Karpas-422 (cell line): ENCODE data around the gene CFTR. TPM values are rescaled to one million over a fixed set of nuclear protein-coding genes. Genes with fewer than 3 reads are reported as not detected.

Experiments used
- DNase-seq: peaks from one replicate; pipeline ENCODE4 v3.0.0-alpha.2; 2015
- H2AFZ ChIP-seq: fragments of 200-600 bp; sonication (generic); 2 replicates; pipeline ENCODE4 v1.6.1; 2014; ENCODE audit warnings: antibody characterized with exemption, low read length, mixed read lengths
- H3K27ac ChIP-seq: fragments of 200-600 bp; sonication (generic); 2 replicates; pipeline ENCODE4 v1.5.1; 2014; ENCODE audit warnings: mild to moderate bottlenecking, low read length, moderate library complexity
- H3K27me3 ChIP-seq: fragments of 200-600 bp; sonication (generic); 2 replicates; pipeline ENCODE4 v1.6.1; 2014; ENCODE audit warnings: low read length, mixed read lengths
- H3K36me3 ChIP-seq: fragments of 200-600 bp; sonication (generic); 2 replicates; pipeline ENCODE4 v1.6.1; 2014; ENCODE audit warnings: low read length, mixed read lengths; ENCODE audit not compliant: insufficient read depth
- H3K4me1 ChIP-seq: fragments of 200-600 bp; sonication (generic); 2 replicates; pipeline ENCODE4 v1.6.1; 2014; ENCODE audit warnings: mild to moderate bottlenecking, low read length, mixed read lengths
- H3K4me2 ChIP-seq: fragments of 200-600 bp; sonication (generic); 2 replicates; pipeline ENCODE4 v1.6.1; 2014; ENCODE audit warnings: low read length, low read depth, mild to moderate bottlenecking; ENCODE audit not compliant: poor library complexity, severe bottlenecking
- H3K4me3 ChIP-seq: fragments of 200-600 bp; sonication (generic); 2 replicates; pipeline ENCODE4 v1.5.1; 2014; ENCODE audit warnings: mild to moderate bottlenecking, antibody characterized with exemption, low read length, mixed read lengths
- H3K79me2 ChIP-seq: fragments of 200-600 bp; sonication (generic); 2 replicates; pipeline ENCODE4 v1.6.1; 2014; ENCODE audit warnings: mild to moderate bottlenecking, low read length, mixed read lengths
- H3K9ac ChIP-seq: fragments of 200-600 bp; sonication (generic); 2 replicates; pipeline ENCODE4 v1.6.0; 2014; ENCODE audit warnings: low read length
- H3K9me2 ChIP-seq: fragments of 200-600 bp; sonication (generic), shearing (Covaris generic); replicated peaks from 2 replicates; pipeline ENCODE4 v1.6.0; 2014; ENCODE audit warnings: mild to moderate bottlenecking, low read length, moderate library complexity; ENCODE audit not compliant: insufficient read depth
- H3K9me3 ChIP-seq: fragments of 300-700, 200-600 bp; sonication (generic); 2 replicates; pipeline ENCODE4 v1.6.1; 2014; ENCODE audit warnings: low read length, mixed read lengths
- H4K20me1 ChIP-seq: fragments of 200-600 bp; sonication (generic); 2 replicates; pipeline ENCODE4 v1.6.1; 2014; ENCODE audit warnings: mild to moderate bottlenecking, antibody characterized with exemption, low read length, low read depth; ENCODE audit not compliant: insufficient read depth
- total RNA-seq: library from RNA; depleted of rRNA; stranded (reverse); fragments of >200 nt; shearing (Covaris generic); gene quantifications from 2 replicates; pipeline ENCODE4 v1.2.3, GENCODE V29; 2014; ENCODE audit warnings: low replicate concordance

Gene CFTR
- total RNA-seq, 1 experiment from 2014 or later, result not detected

- Histone ChIP-seq H3K79me2 (no peaks in the 10 kb centered on the region), H3K9me2 (no peaks in the 10 kb centered on the region), H3K36me3 (no peaks in the 10 kb centered on the region), H3K27me3 (no peaks in the 10 kb centered on the region), H4K20me1 (no peaks in the 10 kb centered on the region), H3K4me3 (no peak overlapping the region), H3K4me1 (no peaks in the 10 kb centered on the region), H2AFZ (no peak overlapping the region), H3K27ac (no peak overlapping the region), H3K9ac (no peak overlapping the region), H3K4me2 (no peak overlapping the region), H3K9me3 (no peaks in the 10 kb centered on the region)
- DNase-seq, result no peak
Measured at GRCh38 chr7:117648203-117648866, 168.5 kb downstream of the CFTR start.

- Histone ChIP-seq H2AFZ (no peak overlapping the region), H3K4me2 (no peak overlapping the region), H4K20me1 (no peaks in the 10 kb centered on the region), H3K4me1 (no peaks in the 10 kb centered on the region), H3K27me3 (no peaks in the 10 kb centered on the region), H3K79me2 (no peaks in the 10 kb centered on the region), H3K9me3 (no peaks in the 10 kb centered on the region), H3K4me3 (no peak overlapping the region), H3K36me3 (no peaks in the 10 kb centered on the region), H3K9me2 (no peaks in the 10 kb centered on the region), H3K27ac (no peak overlapping the region), H3K9ac (no peak overlapping the region)
- DNase-seq, result no peak
Measured at GRCh38 chr7:117652943-117653680, 173.3 kb downstream of the CFTR start.

- Histone ChIP-seq H4K20me1 (no peaks in the 10 kb centered on the region), H3K4me2 (no peak overlapping the region), H3K9me2 (no peaks in the 10 kb centered on the region), H3K27ac (no peak overlapping the region), H2AFZ (no peak overlapping the region), H3K4me1 (no peaks in the 10 kb centered on the region), H3K27me3 (no peaks in the 10 kb centered on the region), H3K4me3 (no peak overlapping the region), H3K36me3 (no peaks in the 10 kb centered on the region), H3K9me3 (no peaks in the 10 kb centered on the region), H3K9ac (no peak overlapping the region), H3K79me2 (no peaks in the 10 kb centered on the region)
- DNase-seq, result no peak
Measured at GRCh38 chr7:117654780-117655179, 175.0 kb downstream of the CFTR start.

- no peaks in the 10 kb centered on the region for H3K9me2 ChIP-seq
- H3K4me2 ChIP-seq, result no peak overlapping the region
- no peak overlapping the region for H3K4me3 ChIP-seq
- H4K20me1 ChIP-seq, result no peaks in the 10 kb centered on the region
- no peaks in the 10 kb centered on the region for H3K27me3 ChIP-seq
- H3K27ac ChIP-seq, result no peak overlapping the region
- H3K9ac ChIP-seq, result no peak overlapping the region
- no peaks in the 10 kb centered on the region for H3K9me3 ChIP-seq
- H3K4me1 ChIP-seq, result no peaks in the 10 kb centered on the region
- no peak for DNase-seq
- no peaks in the 10 kb centered on the region for H3K36me3 ChIP-seq
- no peak overlapping the region for H2AFZ ChIP-seq
- no peaks in the 10 kb centered on the region for H3K79me2 ChIP-seq
Measured at GRCh38 chr7:117656806-117657205, 177.0 kb downstream of the CFTR start.

- H3K4me2 ChIP-seq, result no peak overlapping the region
- no peaks in the 10 kb centered on the region for H3K4me1 ChIP-seq
- no peak overlapping the region for H2AFZ ChIP-seq
- H4K20me1 ChIP-seq, result no peaks in the 10 kb centered on the region
- no peak overlapping the region for H3K27ac ChIP-seq
- no peak overlapping the region for H3K9ac ChIP-seq
- H3K4me3 ChIP-seq, result no peak overlapping the region
- H3K79me2 ChIP-seq, result no peaks in the 10 kb centered on the region
- no peaks in the 10 kb centered on the region for H3K9me3 ChIP-seq
- H3K27me3 ChIP-seq, result no peaks in the 10 kb centered on the region
- no peaks in the 10 kb centered on the region for H3K9me2 ChIP-seq
- DNase-seq, result no peak
- no peaks in the 10 kb centered on the region for H3K36me3 ChIP-seq
Measured at GRCh38 chr7:117659531-117660011, 179.7 kb downstream of the CFTR start.

GRCh38 chr7:117661328-117661727, 181.5 kb downstream of the CFTR start:
- Histone ChIP-seq H3K9me3 (no peaks in the 10 kb centered on the region), H3K4me3 (no peak overlapping the region), H3K4me1 (no peaks in the 10 kb centered on the region), H3K4me2 (no peak overlapping the region), H2AFZ (no peak overlapping the region), H3K36me3 (no peaks in the 10 kb centered on the region), H3K27me3 (no peaks in the 10 kb centered on the region), H3K79me2 (no peaks in the 10 kb centered on the region), H4K20me1 (no peaks in the 10 kb centered on the region), H3K27ac (no peak overlapping the region), H3K9ac (no peak overlapping the region), H3K9me2 (no peaks in the 10 kb centered on the region)
- no peak for DNase-seq

GRCh38 chr7:117664047-117664446, 184.2 kb downstream of the CFTR start:
- H3K27ac ChIP-seq, result no peak overlapping the region
- no peaks in the 10 kb centered on the region for H4K20me1 ChIP-seq
- no peak overlapping the region for H3K4me3 ChIP-seq
- no peaks in the 10 kb centered on the region for H3K36me3 ChIP-seq
- no peaks in the 10 kb centered on the region for H3K4me1 ChIP-seq
- DNase-seq, result no peak
- H3K27me3 ChIP-seq, result no peaks in the 10 kb centered on the region
- H3K4me2 ChIP-seq, result no peak overlapping the region
- no peak overlapping the region for H3K9ac ChIP-seq
- no peak overlapping the region for H2AFZ ChIP-seq
- H3K9me2 ChIP-seq, result no peaks in the 10 kb centered on the region
- no peaks in the 10 kb centered on the region for H3K9me3 ChIP-seq
- no peaks in the 10 kb centered on the region for H3K79me2 ChIP-seq

- H2AFZ ChIP-seq, result no peak overlapping the region
- no peaks in the 10 kb centered on the region for H3K36me3 ChIP-seq
- no peak overlapping the region for H3K4me2 ChIP-seq
- no peak overlapping the region for H3K9ac ChIP-seq
- H3K4me1 ChIP-seq, result no peaks in the 10 kb centered on the region
- no peaks in the 10 kb centered on the region for H3K9me3 ChIP-seq
- DNase-seq, result no peak
- H4K20me1 ChIP-seq, result no peaks in the 10 kb centered on the region
- H3K4me3 ChIP-seq, result no peak overlapping the region
- H3K9me2 ChIP-seq, result no peaks in the 10 kb centered on the region
- H3K79me2 ChIP-seq, result no peaks in the 10 kb centered on the region
- H3K27ac ChIP-seq, result no peak overlapping the region
- no peaks in the 10 kb centered on the region for H3K27me3 ChIP-seq
Measured at GRCh38 chr7:117665368-117665767, 185.5 kb downstream of the CFTR start.
